Measurements from ENCODE around the gene CELA2B.
"Not testable (repeated sequence)": the region's sequence is repeated elsewhere in the genome, so short reads cannot be mapped to it uniquely, and the experiment has no call there.

The CELA2B gene

GRCh38 chr1:15488371-15488770 is 12.5 kb downstream of the CELA2B start:
- TF ChIP-seq CTCF (IDR thresholded peaks at IDR 0.05) = no peak
- Histone ChIP-seq H3K9me3 (no peaks in the 10 kb centered on the region), H3K27me3 (no peaks in the 10 kb centered on the region), H3K27ac (no peak overlapping the region), H3K4me3 (ENCODE audit: low read depth in 1 of 2, low read length in 1 of 2) (no peak overlapping the region), H3K36me3 (peaks cover 36% of the 10 kb centered on the region), H3K4me1 (ENCODE audit: control insufficient read depth in 1 of 2, insufficient read depth in 1 of 2, low read depth in 1 of 2, low read length in 1 of 2) (no peaks in the 10 kb centered on the region)

- no peaks in the 10 kb centered on the region for H3K4me1 ChIP-seq (ENCODE audit: control insufficient read depth in 1 of 2, insufficient read depth in 1 of 2, low read depth in 1 of 2, low read length in 1 of 2)
- H3K4me3 ChIP-seq (ENCODE audit: low read depth in 1 of 2, low read length in 1 of 2) = no peak overlapping the region
- H3K36me3 ChIP-seq = peaks cover 45% of the 10 kb centered on the region
- H3K9me3 ChIP-seq = no peaks in the 10 kb centered on the region
- no peaks in the 10 kb centered on the region for H3K27me3 ChIP-seq
- TF ChIP-seq CTCF (IDR thresholded peaks at IDR 0.05) = no peak
- H3K27ac ChIP-seq = no peak overlapping the region
Measured at GRCh38 chr1:15489052-15489736, 13.3 kb downstream of the CELA2B start.

GRCh38 chr1:15491010-15491409 is 15.1 kb downstream of the CELA2B start:
- H3K27ac ChIP-seq; H3K4me3 ChIP-seq (ENCODE audit: low read depth in 1 of 2, low read length in 1 of 2); H3K4me1 ChIP-seq (ENCODE audit: control insufficient read depth in 1 of 2, insufficient read depth in 1 of 2, low read depth in 1 of 2, low read length in 1 of 2); H3K27me3 ChIP-seq; H3K9me3 ChIP-seq: not testable (repeated sequence)
- peaks cover 55% of the 10 kb centered on the region for H3K36me3 ChIP-seq

- no peak overlapping the region for H3K4me3 ChIP-seq (ENCODE audit: low read depth in 1 of 2, low read length in 1 of 2)
Measured at GRCh38 chr1:15492596-15492995, 16.7 kb downstream of the CELA2B start.

GRCh38 chr1:15493869-15494390 is 18.0 kb downstream of the CELA2B start:
- Histone ChIP-seq H3K36me3 (peaks cover 57% of the 10 kb centered on the region), H3K4me1 (ENCODE audit: control insufficient read depth in 1 of 2, insufficient read depth in 1 of 2, low read depth in 1 of 2, low read length in 1 of 2) (peaks cover 0 to 4% of the 10 kb centered on the region in 2 experiments), H3K27ac (no peak overlapping the region), H3K27me3 (no peaks in the 10 kb centered on the region), H3K9me3 (no peaks in the 10 kb centered on the region), H3K4me3 (ENCODE audit: low read depth in 1 of 2, low read length in 1 of 2) (no peak overlapping the region)
- no peak for TF ChIP-seq CTCF (IDR thresholded peaks at IDR 0.05)

More at GRCh38 chr1:15492596-15492995, 16.7 kb downstream of the CELA2B start:
- Histone ChIP-seq H3K4me1 (ENCODE audit: control insufficient read depth in 1 of 2, insufficient read depth in 1 of 2, low read depth in 1 of 2, low read length in 1 of 2) (peaks cover 0 to 4% of the 10 kb centered on the region in 2 experiments), H3K9me3 (no peaks in the 10 kb centered on the region), H3K27me3 (no peaks in the 10 kb centered on the region), H3K36me3 (peaks cover 55% of the 10 kb centered on the region), H3K27ac (no peak overlapping the region)
- no peak for TF ChIP-seq CTCF (IDR thresholded peaks at IDR 0.05)
